Mucosa of rectum (tissue), 2 donors: ENCODE data around the gene PRDM2.

Experiments
- H3K27ac ChIP-seq, 2 donors: one replicate each; pipeline ENCODE4 v1.7.0; 2013; ENCODE audit warnings: inconsistent platforms in 2 of 2, low read depth in 2 of 2, low read length in 2 of 2
- H3K27me3 ChIP-seq, 2 donors: one replicate each; pipeline ENCODE4 v1.7.0; 2013; ENCODE audit warnings: low read length in 2 of 2; ENCODE audit not compliant: control insufficient read depth in 2 of 2, insufficient read depth in 2 of 2
- H3K36me3 ChIP-seq, 2 donors: one replicate each; pipeline ENCODE4 v1.7.0; 2013; ENCODE audit warnings: low read length in 2 of 2; ENCODE audit not compliant: control insufficient read depth in 2 of 2, insufficient read depth in 2 of 2
- H3K4me1 ChIP-seq, 2 donors: one replicate each; pipeline ENCODE4 v1.7.0; 2013; ENCODE audit warnings: low read length in 2 of 2, mild to moderate bottlenecking in 1 of 2; ENCODE audit not compliant: control insufficient read depth in 2 of 2, insufficient read depth in 2 of 2
- H3K4me3 ChIP-seq, 2 donors: one replicate each; pipeline ENCODE4 v1.7.0; 2013; ENCODE audit warnings: low read length in 2 of 2
- H3K9ac ChIP-seq, 2 donors: one replicate each; pipeline ENCODE4 v1.7.0; 2013; ENCODE audit warnings: low read length in 2 of 2, low read depth in 1 of 2, mild to moderate bottlenecking in 1 of 2
- H3K9me3 ChIP-seq, 2 donors: one replicate each; pipeline ENCODE4 v1.7.0; 2013; ENCODE audit warnings: low read length in 2 of 2; ENCODE audit not compliant: control insufficient read depth in 2 of 2
- donor health status: healthy.
- donor health status: Normal muscosa, but diverticular disease.

The PRDM2 gene

DNA sequence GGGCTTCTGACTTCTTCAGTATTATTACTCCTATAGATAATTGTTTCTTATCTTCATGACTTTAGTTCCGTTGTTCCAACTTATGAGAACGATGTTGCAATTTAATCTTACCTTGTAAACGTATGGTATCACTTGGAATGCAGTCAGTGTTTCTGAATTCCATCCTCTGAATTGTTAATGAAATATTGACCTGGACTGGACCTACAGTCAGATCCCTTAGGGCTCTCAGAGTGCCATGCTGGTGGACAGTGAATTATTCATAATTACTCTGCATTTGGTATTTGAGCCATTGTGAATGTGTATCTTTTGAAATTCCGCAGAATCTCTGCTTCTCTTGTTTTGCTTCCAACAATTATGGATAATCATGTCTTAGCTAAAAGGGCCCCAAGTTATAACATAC is 72.3 kb downstream of the PRDM2 start:
- Histone ChIP-seq H3K27me3 (no peaks in the 10 kb centered on the region), H3K36me3 (peaks cover 21 to 36% of the 10 kb centered on the region in 2 donors), H3K9ac (no peak overlapping the region), H3K4me3 (no peak overlapping the region), H3K27ac (no peak overlapping the region), H3K4me1 (no peaks in the 10 kb centered on the region), H3K9me3 (no peaks in the 10 kb centered on the region)

DNA sequence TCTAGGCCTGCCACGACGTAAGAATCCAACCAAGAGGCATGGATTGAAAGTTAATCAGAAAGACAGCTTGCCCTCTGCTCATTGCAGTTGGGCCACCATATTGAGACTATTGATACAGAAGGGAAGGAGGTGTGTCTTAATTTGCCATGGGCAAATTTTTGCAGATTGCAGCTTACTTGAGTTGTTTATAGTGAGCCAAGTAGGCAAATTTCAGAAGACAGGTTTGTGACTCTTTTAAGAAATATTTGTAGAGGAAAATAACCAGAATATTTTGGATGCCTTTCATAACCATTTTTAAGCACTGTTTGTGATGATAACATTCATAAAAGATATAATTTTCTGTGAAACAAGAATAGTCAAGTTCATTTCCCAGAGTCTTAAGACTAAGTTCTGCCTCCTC is 74.1 kb downstream of the PRDM2 start:
- Histone ChIP-seq H3K4me3 (no peak overlapping the region), H3K4me1 (no peaks in the 10 kb centered on the region), H3K36me3 (peaks cover 34 to 54% of the 10 kb centered on the region in 2 donors), H3K27me3 (no peaks in the 10 kb centered on the region), H3K9ac (no peak overlapping the region), H3K27ac (no peak overlapping the region), H3K9me3 (no peaks in the 10 kb centered on the region)

DNA sequence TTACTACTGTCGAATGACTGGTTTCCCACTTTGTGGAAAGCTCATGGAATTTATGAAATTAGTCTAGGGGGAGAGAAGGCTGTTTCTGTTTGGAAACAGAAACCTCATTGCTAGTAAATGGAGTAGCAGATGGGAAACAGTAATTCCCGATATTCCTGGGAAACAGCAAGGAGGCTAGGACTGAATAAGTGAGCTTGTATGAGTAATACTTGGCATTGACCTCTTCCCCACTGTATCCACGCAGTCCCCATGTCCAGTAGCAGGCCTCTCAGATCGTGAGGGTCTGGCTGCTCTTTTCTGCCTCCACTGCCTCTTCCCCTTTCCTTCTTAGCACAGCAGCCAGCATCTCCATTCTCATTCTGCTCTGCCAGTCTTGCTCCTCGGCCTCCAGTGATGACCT is 75.5 kb downstream of the PRDM2 start:
- no peaks in the 10 kb centered on the region for H3K4me1 ChIP-seq
- no peaks in the 10 kb centered on the region for H3K27me3 ChIP-seq
- H3K27ac ChIP-seq, result no peak overlapping the region
- H3K9ac ChIP-seq, result no peak overlapping the region
- peaks cover 37 to 67% of the 10 kb centered on the region in 2 donors for H3K36me3 ChIP-seq
- H3K9me3 ChIP-seq, result no peaks in the 10 kb centered on the region
- no peak overlapping the region for H3K4me3 ChIP-seq

DNA sequence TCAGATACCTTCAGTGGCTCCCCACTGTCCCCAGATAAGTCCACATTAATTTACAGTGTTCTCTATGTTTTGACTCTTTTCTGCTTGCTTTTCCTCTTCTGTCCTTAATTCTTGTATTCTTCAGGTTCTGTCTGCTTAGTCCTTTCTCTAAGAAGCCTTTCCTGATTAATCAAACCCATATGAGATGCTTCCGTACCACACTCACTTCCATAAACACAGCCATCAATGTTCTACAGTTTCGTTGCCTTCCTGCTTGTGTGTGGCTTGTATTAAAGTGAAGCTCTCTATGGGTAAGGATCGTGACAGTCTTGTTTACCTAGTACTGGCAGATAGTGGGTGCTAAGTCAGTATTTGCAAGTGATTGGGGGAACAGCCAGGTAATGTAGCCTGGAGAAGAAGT is 75.9 kb downstream of the PRDM2 start:
- no peak overlapping the region for H3K9ac ChIP-seq
- H3K4me1 ChIP-seq, result no peaks in the 10 kb centered on the region
- H3K4me3 ChIP-seq, result no peak overlapping the region
- no peaks in the 10 kb centered on the region for H3K27me3 ChIP-seq
- peaks cover 38 to 68% of the 10 kb centered on the region in 2 donors for H3K36me3 ChIP-seq
- H3K9me3 ChIP-seq, result no peaks in the 10 kb centered on the region
- no peak overlapping the region for H3K27ac ChIP-seq

DNA sequence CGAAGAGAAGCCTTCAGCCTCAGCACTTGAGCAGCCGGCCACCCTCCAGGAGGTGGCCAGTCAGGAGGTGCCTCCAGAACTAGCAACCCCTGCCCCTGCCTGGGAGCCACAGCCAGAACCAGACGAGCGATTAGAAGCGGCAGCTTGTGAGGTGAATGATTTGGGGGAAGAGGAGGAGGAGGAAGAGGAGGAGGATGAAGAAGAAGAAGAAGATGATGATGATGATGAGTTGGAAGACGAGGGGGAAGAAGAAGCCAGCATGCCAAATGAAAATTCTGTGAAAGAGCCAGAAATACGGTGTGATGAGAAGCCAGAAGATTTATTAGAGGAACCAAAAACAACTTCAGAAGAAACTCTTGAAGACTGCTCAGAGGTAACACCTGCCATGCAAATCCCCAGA is 78.4 kb downstream of the PRDM2 start:
- no peaks in the 10 kb centered on the region for H3K27me3 ChIP-seq
- H3K4me3 ChIP-seq, result no peak overlapping the region
- H3K36me3 ChIP-seq, result peaks cover 54 to 81% of the 10 kb centered on the region in 2 donors
- no peaks in the 10 kb centered on the region for H3K4me1 ChIP-seq
- H3K27ac ChIP-seq, result no peak overlapping the region
- no peak overlapping the region for H3K9ac ChIP-seq
- H3K9me3 ChIP-seq, result no peaks in the 10 kb centered on the region

DNA sequence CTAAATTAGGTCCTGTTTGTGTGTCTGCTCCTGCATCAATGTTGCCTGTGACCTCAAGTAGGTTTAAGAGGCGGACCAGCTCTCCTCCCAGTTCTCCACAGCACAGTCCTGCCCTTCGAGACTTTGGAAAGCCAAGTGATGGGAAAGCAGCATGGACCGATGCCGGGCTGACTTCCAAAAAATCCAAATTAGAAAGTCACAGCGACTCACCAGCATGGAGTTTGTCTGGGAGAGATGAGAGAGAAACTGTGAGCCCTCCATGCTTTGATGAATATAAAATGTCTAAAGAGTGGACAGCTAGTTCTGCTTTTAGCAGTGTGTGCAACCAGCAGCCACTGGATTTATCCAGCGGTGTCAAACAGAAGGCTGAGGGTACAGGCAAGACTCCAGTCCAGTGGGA is 79.9 kb downstream of the PRDM2 start:
- no peak overlapping the region for H3K4me3 ChIP-seq
- no peak overlapping the region for H3K9ac ChIP-seq
- no peaks in the 10 kb centered on the region for H3K27me3 ChIP-seq
- no peaks in the 10 kb centered on the region for H3K9me3 ChIP-seq
- peaks cover 54 to 81% of the 10 kb centered on the region in 2 donors for H3K36me3 ChIP-seq
- no peaks in the 10 kb centered on the region for H3K4me1 ChIP-seq
- H3K27ac ChIP-seq, result no peak overlapping the region

DNA sequence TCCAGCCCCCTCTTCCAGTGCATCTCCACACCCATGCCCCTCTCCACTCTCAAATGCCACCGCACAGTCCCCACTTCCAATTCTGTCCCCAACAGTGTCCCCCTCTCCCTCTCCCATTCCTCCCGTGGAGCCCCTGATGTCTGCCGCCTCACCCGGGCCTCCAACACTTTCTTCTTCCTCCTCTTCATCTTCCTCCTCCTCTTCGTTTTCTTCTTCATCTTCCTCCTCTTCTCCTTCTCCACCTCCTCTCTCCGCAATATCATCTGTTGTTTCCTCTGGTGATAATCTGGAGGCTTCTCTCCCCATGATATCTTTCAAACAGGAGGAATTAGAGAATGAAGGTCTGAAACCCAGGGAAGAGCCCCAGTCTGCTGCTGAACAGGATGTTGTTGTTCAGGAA is 80.8 kb downstream of the PRDM2 start:
- Histone ChIP-seq H3K4me3 (no peak overlapping the region), H3K36me3 (peaks cover 54 to 77% of the 10 kb centered on the region in 2 donors), H3K9me3 (no peaks in the 10 kb centered on the region), H3K4me1 (no peaks in the 10 kb centered on the region), H3K9ac (no peak overlapping the region), H3K27me3 (no peaks in the 10 kb centered on the region), H3K27ac (no peak overlapping the region)

DNA sequence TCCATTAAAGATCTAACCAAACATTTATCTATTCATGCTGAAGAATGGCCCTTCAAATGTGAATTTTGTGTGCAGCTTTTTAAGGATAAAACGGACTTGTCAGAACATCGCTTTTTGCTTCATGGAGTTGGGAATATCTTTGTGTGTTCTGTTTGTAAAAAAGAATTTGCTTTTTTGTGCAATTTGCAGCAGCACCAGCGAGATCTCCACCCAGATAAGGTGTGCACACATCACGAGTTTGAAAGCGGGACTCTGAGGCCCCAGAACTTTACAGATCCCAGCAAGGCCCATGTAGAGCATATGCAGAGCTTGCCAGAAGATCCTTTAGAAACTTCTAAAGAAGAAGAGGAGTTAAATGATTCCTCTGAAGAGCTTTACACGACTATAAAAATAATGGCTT is 81.2 kb downstream of the PRDM2 start:
- Histone ChIP-seq H3K9ac (no peak overlapping the region), H3K27ac (no peak overlapping the region), H3K9me3 (no peaks in the 10 kb centered on the region), H3K36me3 (peaks cover 50 to 72% of the 10 kb centered on the region in 2 donors), H3K27me3 (no peaks in the 10 kb centered on the region), H3K4me3 (no peak overlapping the region), H3K4me1 (no peaks in the 10 kb centered on the region)

DNA sequence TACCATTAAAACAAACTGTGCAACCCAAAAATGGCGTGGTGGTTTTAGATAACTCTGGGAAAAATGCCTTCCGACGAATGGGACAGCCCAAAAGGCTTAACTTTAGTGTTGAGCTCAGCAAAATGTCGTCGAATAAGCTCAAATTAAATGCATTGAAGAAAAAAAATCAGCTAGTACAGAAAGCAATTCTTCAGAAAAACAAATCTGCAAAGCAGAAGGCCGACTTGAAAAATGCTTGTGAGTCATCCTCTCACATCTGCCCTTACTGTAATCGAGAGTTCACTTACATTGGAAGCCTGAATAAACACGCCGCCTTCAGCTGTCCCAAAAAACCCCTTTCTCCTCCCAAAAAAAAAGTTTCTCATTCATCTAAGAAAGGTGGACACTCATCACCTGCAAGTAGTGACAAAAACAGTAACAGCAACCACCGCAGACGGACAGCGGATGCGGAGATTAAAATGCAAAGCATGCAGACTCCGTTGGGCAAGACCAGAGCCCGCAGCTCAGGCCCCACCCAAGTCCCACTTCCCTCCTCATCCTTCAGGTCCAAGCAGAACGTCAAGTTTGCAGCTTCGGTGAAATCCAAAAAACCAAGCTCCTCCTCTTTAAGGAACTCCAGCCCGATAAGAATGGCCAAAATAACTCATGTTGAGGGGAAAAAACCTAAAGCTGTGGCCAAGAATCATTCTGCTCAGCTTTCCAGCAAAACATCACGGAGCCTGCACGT is 82.1 kb downstream of the PRDM2 start:
- Histone ChIP-seq H3K4me3 (no peak overlapping the region), H3K4me1 (no peaks in the 10 kb centered on the region), H3K36me3 (peaks cover 44 to 71% of the 10 kb centered on the region in 2 donors), H3K27ac (no peak overlapping the region), H3K9ac (no peak overlapping the region), H3K9me3 (no peaks in the 10 kb centered on the region), H3K27me3 (no peaks in the 10 kb centered on the region)

DNA sequence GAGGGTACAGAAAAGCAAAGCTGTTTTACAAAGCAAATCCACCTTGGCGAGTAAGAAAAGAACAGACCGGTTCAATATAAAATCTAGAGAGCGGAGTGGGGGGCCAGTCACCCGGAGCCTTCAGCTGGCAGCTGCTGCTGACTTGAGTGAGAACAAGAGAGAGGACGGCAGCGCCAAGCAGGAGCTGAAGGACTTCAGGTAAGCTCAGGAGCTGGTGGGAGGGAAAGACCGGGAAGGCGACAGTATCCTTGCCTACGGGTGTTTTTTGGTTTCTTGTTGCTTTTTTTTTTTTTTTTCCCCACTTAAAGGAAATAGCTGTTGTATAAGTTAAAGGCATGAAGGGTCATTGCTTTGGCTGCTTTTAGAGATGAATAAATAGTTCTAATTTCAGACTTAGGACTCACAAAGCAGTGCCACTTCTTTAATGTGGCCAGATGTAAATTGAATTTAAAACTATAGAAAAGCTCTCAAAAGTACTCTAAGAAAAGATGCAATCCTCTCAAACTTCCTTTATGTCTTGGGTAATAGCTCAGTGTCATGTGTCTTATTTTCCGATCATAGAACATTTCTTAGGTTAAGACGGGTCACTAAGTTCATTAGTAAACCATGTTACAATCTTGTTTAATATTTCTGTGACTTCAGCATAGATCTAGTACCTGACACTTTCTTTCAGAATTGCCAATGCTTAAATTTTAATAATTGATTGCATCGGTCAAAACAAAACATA is 82.8 kb downstream of the PRDM2 start:
- H3K36me3 ChIP-seq, result peaks cover 39 to 64% of the 10 kb centered on the region in 2 donors
- H3K9me3 ChIP-seq, result no peaks in the 10 kb centered on the region
- no peak overlapping the region for H3K4me3 ChIP-seq
- H3K4me1 ChIP-seq, result no peaks in the 10 kb centered on the region
- H3K27me3 ChIP-seq, result no peaks in the 10 kb centered on the region
- no peak overlapping the region for H3K9ac ChIP-seq
- H3K27ac ChIP-seq, result no peak overlapping the region
